IPS DF 4.7 (cell line): ENCODE data around the gene PPIL4.
"Not testable (repeated sequence)": the region's sequence is repeated elsewhere in the genome, so short reads cannot be mapped to it uniquely, and the experiment has no call there.

Experiments used
- DNase-seq: peaks from one replicate; pipeline ENCODE4 v3.0.0-alpha.2; 2013; ENCODE audit warnings: low spot score; ENCODE audit errors: extremely low read depth

The PPIL4 gene

GRCh38 chr6:149534742-149535141, 11.1 kb downstream of the PPIL4 start:
- no peak for DNase-seq

GRCh38 chr6:149529650-149530049, 16.2 kb downstream of the PPIL4 start:
- DNase-seq: no peak

- no peak for DNase-seq
Observed at GRCh38 chr6:149515494-149515893, 30.3 kb downstream of the PPIL4 start.

- DNase-seq: no peak
Observed at GRCh38 chr6:149513915-149514314, 31.9 kb downstream of the PPIL4 start.

GRCh38 chr6:149510793-149511512, 34.9 kb downstream of the PPIL4 start:
- no peak for DNase-seq

GRCh38 chr6:149508485-149508884, 37.4 kb downstream of the PPIL4 start:
- no peak for DNase-seq

GRCh38 chr6:149503872-149504271, 42.0 kb downstream of the PPIL4 start:
- DNase-seq: no peak

GRCh38 chr6:149503276-149503675, 42.6 kb downstream of the PPIL4 start:
- no peak for DNase-seq

GRCh38 chr6:149501768-149502167, 44.1 kb downstream of the PPIL4 start:
- DNase-seq: no peak

GRCh38 chr6:149501201-149501600, 44.6 kb downstream of the PPIL4 start:
- DNase-seq: no peak

GRCh38 chr6:149500096-149500495, 45.7 kb downstream of the PPIL4 start:
- DNase-seq: no peak

- DNase-seq: no peak
Observed at GRCh38 chr6:149499066-149499465, 46.8 kb downstream of the PPIL4 start.

- no peak for DNase-seq
Observed at GRCh38 chr6:149497365-149497764, 48.5 kb downstream of the PPIL4 start.

- not testable (repeated sequence) for DNase-seq
Observed at GRCh38 chr6:149496597-149496996, 49.2 kb downstream of the PPIL4 start.

GRCh38 chr6:149495349-149496016, 50.4 kb downstream of the PPIL4 start:
- DNase-seq: not testable (repeated sequence)

- not testable (repeated sequence) for DNase-seq
Observed at GRCh38 chr6:149494810-149495209, 51.0 kb downstream of the PPIL4 start.

GRCh38 chr6:149493761-149494320, 52.0 kb downstream of the PPIL4 start:
- DNase-seq: no peak

GRCh38 chr6:149492798-149493343, 53.0 kb downstream of the PPIL4 start:
- no peak for DNase-seq

GRCh38 chr6:149489967-149490366, 55.9 kb downstream of the PPIL4 start:
- DNase-seq: no peak

GRCh38 chr6:149488815-149489214, 57.0 kb downstream of the PPIL4 start:
- no peak for DNase-seq

- no peak for DNase-seq
Observed at GRCh38 chr6:149487316-149487715, 58.5 kb downstream of the PPIL4 start.
